Spleen (tissue), 7 donors: ENCODE measurements around the gene KDM6A.

Experiments used
- POLR2A ChIP-seq, 3 donors: fragments of 450-650 bp; IDR thresholded peaks; one replicate each; pipeline ENCODE4 v1.5.1; 2017; ENCODE audit warnings: antibody characterized with exemption in 3 of 3, mild to moderate bottlenecking in 1 of 3
- POLR2AphosphoS5 ChIP-seq, 3 donors: sonication (generic); formaldehyde crosslinking; IDR thresholded peaks; one replicate each; pipeline ENCODE4 v1.5.1; 2017; ENCODE audit warnings: antibody characterized with exemption in 3 of 3
- TF ChIP-seq, protein P1 (sequence below), 11 experiments: fragments of 200-600 bp in 7 of 11; fragments of 450-650 bp in 4 of 11; sonication (generic) in 4 of 11; IDR thresholded peaks in 8 of 11; conservative IDR thresholded peaks in 3 of 11; 1 replicate in 7 of 11; 2 replicates in 4 of 11; pipeline versions ENCODE4 v1.4.0 to v1.8.0; 2016 to 2021; ENCODE audit warnings: antibody characterized with exemption in 11 of 11, inconsistent platforms in 4 of 11, mild to moderate bottlenecking in 1 of 11
- donor health status: DM: no; HTN: no; CAD: no; lungs with moderate emphysema.
- donor health status: DM: no; HTN: no; CAD: no.
- donor health status: DM: no; HTN: no; CAD: no.

DNA sequence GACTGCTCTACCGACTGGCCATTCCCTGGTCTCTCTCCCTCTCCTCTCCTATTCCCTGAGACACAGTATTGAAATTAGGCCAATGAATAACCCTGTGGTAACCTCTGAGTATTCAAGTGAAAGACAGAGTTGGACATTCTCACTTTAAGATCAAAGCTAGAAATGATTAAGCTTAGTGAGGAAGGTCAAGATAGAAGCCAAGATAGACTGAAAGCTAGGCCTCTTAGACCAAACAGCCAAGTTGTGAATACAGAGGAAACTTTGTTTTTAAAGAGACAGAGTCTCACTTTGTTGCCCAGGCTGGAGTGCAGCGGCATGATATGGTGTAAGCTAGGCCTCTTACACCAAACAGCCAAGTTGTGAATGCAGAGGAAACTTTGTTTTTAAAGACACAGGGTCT, 64.6 kb downstream of the KDM6A start:
- TF ChIP-seq, protein P1, sequence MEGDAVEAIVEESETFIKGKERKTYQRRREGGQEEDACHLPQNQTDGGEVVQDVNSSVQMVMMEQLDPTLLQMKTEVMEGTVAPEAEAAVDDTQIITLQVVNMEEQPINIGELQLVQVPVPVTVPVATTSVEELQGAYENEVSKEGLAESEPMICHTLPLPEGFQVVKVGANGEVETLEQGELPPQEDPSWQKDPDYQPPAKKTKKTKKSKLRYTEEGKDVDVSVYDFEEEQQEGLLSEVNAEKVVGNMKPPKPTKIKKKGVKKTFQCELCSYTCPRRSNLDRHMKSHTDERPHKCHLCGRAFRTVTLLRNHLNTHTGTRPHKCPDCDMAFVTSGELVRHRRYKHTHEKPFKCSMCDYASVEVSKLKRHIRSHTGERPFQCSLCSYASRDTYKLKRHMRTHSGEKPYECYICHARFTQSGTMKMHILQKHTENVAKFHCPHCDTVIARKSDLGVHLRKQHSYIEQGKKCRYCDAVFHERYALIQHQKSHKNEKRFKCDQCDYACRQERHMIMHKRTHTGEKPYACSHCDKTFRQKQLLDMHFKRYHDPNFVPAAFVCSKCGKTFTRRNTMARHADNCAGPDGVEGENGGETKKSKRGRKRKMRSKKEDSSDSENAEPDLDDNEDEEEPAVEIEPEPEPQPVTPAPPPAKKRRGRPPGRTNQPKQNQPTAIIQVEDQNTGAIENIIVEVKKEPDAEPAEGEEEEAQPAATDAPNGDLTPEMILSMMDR (IDR thresholded peaks at IDR 0.05 in 8 of 11, conservative IDR thresholded peaks at IDR 0.05 in 3 of 11) = no peak
- TF ChIP-seq POLR2A (IDR thresholded peaks at IDR 0.05) = no peak
- no peak for TF ChIP-seq POLR2AphosphoS5 (IDR thresholded peaks at IDR 0.05)
